OCI-LY3 (cell line): ENCODE data around the gene ASPM.
"Not testable (repeated sequence)": the region's sequence is repeated elsewhere in the genome, so short reads cannot be mapped to it uniquely, and the experiment has no call there.

Source experiments
- H2AFZ ChIP-seq: fragments of 200-600, 300-600 bp; shearing (Covaris generic); 2 replicates; pipeline ENCODE4 v1.6.0; 2014; ENCODE audit warnings: antibody characterized with exemption, low read depth, low read length
- H3K27ac ChIP-seq: fragments of 200-600, 300-600 bp; sonication (generic); 2 replicates; pipeline ENCODE4 v1.5.1; 2014; ENCODE audit warnings: mild to moderate bottlenecking, low read length, moderate library complexity, mixed read lengths
- H3K27me3 ChIP-seq: fragments of 200-600, 300-600 bp; sonication (generic); 2 replicates; pipeline ENCODE4 v1.6.1; 2014; ENCODE audit warnings: low read depth, low read length, mixed read lengths
- H3K36me3 ChIP-seq: fragments of 200-600, 300-600 bp; sonication (generic); replicated peaks from 2 replicates; pipeline ENCODE3; 2014; ENCODE audit warnings: low read depth, low read length, mixed read lengths
- H3K4me1 ChIP-seq: fragments of 300-600, 200-600 bp; sonication (generic); 2 replicates; pipeline ENCODE4 v1.6.1; 2014; ENCODE audit warnings: low read length, mixed read lengths
- H3K4me2 ChIP-seq: fragments of 200-600, 300-600 bp; sonication (generic); 2 replicates; pipeline ENCODE4 v1.6.1; 2014; ENCODE audit warnings: low read length, mixed read lengths
- H3K4me3 ChIP-seq: fragments of 300-600, 200-600 bp; sonication (generic); 2 replicates; pipeline ENCODE4 v1.5.1; 2014; ENCODE audit warnings: antibody characterized with exemption, mild to moderate bottlenecking, low read length, moderate library complexity
- H3K79me2 ChIP-seq: fragments of 300-600, 200-600 bp; shearing (Covaris generic); 2 replicates; pipeline ENCODE4 v1.6.1; 2014; ENCODE audit warnings: mild to moderate bottlenecking, low read length, mixed read lengths
- H3K9ac ChIP-seq: fragments of 300-600, 200-600 bp; shearing (Covaris generic); 2 replicates; pipeline ENCODE4 v1.6.0; 2014; ENCODE audit warnings: mild to moderate bottlenecking, low read length, moderate library complexity
- H3K9me3 ChIP-seq: fragments of 200-600, 300-600 bp; shearing (Covaris generic); 2 replicates; pipeline ENCODE4 v1.6.1; 2014; ENCODE audit warnings: low read length, mixed read lengths; ENCODE audit not compliant: insufficient read depth
- H4K20me1 ChIP-seq: fragments of 200-600, 300-600 bp; sonication (generic); 2 replicates; pipeline ENCODE4 v1.6.1; 2016; ENCODE audit warnings: low read length, mixed read lengths; ENCODE audit not compliant: insufficient read depth
- CTCF ChIP-seq: fragments of 200-600, 300-600 bp; sonication (generic); IDR thresholded peaks from 2 replicates; pipeline ENCODE4 v1.5.1; 2014; ENCODE audit warnings: antibody characterized with exemption, low read length, low read depth
- EZH2phosphoT487 ChIP-seq: fragments of 200-600 bp; shearing (Covaris generic); IDR thresholded peaks from 2 replicates; pipeline ENCODE4 v1.6.1; 2018; ENCODE audit warnings: antibody characterized with exemption, mixed run types, low read depth

The ASPM gene

GRCh38 chr1:197049100-197049499, 97.4 kb downstream of the ASPM start:
- Histone ChIP-seq H3K4me2 (no peak overlapping the region), H3K4me1 (peaks cover 4% of the 10 kb centered on the region; the same call in 1 of the 2 replicates), H3K9ac (no peak overlapping the region), H3K36me3 (no peaks in the 10 kb centered on the region), H3K27me3 (no peaks in the 10 kb centered on the region), H4K20me1 (no peaks in the 10 kb centered on the region), H3K9me3 (no peaks in the 10 kb centered on the region), H3K4me3 (no peak overlapping the region), H3K79me2 (no peaks in the 10 kb centered on the region), H3K27ac (no peak overlapping the region), H2AFZ (no peak overlapping the region)
- TF ChIP-seq CTCF (no peak), EZH2phosphoT487 (no peak)

GRCh38 chr1:197042676-197043341, 103.7 kb downstream of the ASPM start:
- Histone ChIP-seq H3K27ac (no peak overlapping the region), H3K4me2 (no peak overlapping the region), H3K9me3 (no peaks in the 10 kb centered on the region), H3K9ac (no peak overlapping the region), H3K4me3 (no peak overlapping the region), H3K4me1 (peaks cover 14% of the 10 kb centered on the region), H3K27me3 (no peaks in the 10 kb centered on the region), H4K20me1 (no peaks in the 10 kb centered on the region), H3K79me2 (no peaks in the 10 kb centered on the region), H2AFZ (no peak overlapping the region), H3K36me3 (no peaks in the 10 kb centered on the region)
- no peak for TF ChIP-seq EZH2phosphoT487
- no peak for TF ChIP-seq CTCF

- no peak overlapping the region for H3K27ac ChIP-seq
- no peaks in the 10 kb centered on the region for H3K36me3 ChIP-seq
- H2AFZ ChIP-seq = peak overlapping the region; percentile 80
- peak overlapping the region; percentile 52 for H3K4me2 ChIP-seq
- 0 out of 2 replicates have a peak overlapping the region, but pooled peaks have one; percentile 0 for H3K9ac ChIP-seq
- H4K20me1 ChIP-seq = no peaks in the 10 kb centered on the region
- TF ChIP-seq EZH2phosphoT487 (no peak), CTCF (no peak)
- no peaks in the 10 kb centered on the region for H3K9me3 ChIP-seq
- peaks cover 11% of the 10 kb centered on the region for H3K4me1 ChIP-seq
- H3K4me3 ChIP-seq = peak overlapping the region; percentile 41
- no peaks in the 10 kb centered on the region for H3K79me2 ChIP-seq
- H3K27me3 ChIP-seq = no peaks in the 10 kb centered on the region
Measured at GRCh38 chr1:197041486-197042353, 104.7 kb downstream of the ASPM start.

GRCh38 chr1:197036861-197037260, 109.6 kb downstream of the ASPM start:
- H3K79me2 ChIP-seq = no peaks in the 10 kb centered on the region
- no peaks in the 10 kb centered on the region for H4K20me1 ChIP-seq
- TF ChIP-seq EZH2phosphoT487 (no peak), CTCF (no peak)
- no peaks in the 10 kb centered on the region for H3K9me3 ChIP-seq
- H3K9ac ChIP-seq = no peak overlapping the region
- no peaks in the 10 kb centered on the region for H3K27me3 ChIP-seq
- H3K36me3 ChIP-seq = no peaks in the 10 kb centered on the region
- H3K4me3 ChIP-seq = no peak overlapping the region
- no peak overlapping the region for H2AFZ ChIP-seq
- no peak overlapping the region for H3K4me2 ChIP-seq
- peaks cover 5% of the 10 kb centered on the region for H3K4me1 ChIP-seq
- no peak overlapping the region for H3K27ac ChIP-seq

GRCh38 chr1:197034631-197035339, 111.7 kb downstream of the ASPM start:
- H2AFZ ChIP-seq, H3K9ac ChIP-seq, H3K9me3 ChIP-seq, H3K4me2 ChIP-seq, H3K36me3 ChIP-seq, H3K27me3 ChIP-seq, H4K20me1 ChIP-seq, H3K4me3 ChIP-seq, H3K79me2 ChIP-seq, H3K27ac ChIP-seq, H3K4me1 ChIP-seq: not testable (repeated sequence)
